ENCODE results near the gene POLR2J3.
"Not testable (repeated sequence)": the region's sequence is repeated elsewhere in the genome, so short reads cannot be mapped to it uniquely, and the experiment has no call there.

POLR2J3 gene

GRCh38 chr7:102583495-102583894 lies 11.1 kb upstream of the POLR2J3 start:
- DNase-seq (ENCODE audit: low read depth, low spot score): not testable (repeated sequence)

DNA sequence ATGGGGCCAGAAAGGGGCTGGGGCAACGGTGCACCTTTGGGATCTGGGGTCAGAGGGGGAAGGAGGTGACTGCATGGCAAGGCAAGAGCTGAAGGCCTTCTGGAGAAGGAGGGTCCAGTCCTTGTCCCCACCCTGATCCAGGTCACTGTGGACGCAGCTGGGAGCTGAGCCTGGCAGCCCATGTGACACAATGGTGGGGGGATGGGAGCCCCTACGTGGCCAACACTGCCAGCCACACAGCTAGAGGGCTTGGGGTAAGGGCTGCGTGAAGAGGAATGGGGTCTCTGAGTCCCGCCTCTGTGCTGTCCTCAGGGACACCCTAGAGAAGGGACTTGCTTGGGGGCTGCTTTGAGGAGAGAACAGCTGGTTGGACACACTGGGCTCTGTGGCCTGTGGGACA lies 9.3 kb upstream of the POLR2J3 start:
- not testable (repeated sequence) for DNase-seq (ENCODE audit: low read depth, low spot score)

DNA sequence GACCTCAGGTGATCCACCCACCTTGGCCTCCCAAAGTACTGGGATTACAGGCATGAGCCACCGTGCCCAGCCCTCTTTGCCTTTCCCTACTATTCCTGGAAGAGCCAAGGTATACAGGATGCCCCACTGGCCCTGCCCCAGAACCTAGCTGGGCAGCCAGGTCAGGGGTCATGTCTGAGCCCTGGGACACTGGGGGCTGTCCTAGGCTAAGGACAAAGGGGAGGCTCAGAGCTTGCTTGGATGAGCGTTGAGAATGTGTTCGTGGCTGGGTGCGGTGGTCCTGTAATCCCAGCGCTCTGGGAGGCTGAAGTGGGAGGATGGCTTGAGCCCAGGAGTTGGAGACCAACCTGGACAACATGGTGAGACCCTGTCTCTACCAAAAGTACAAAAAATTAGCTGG lies 6.1 kb upstream of the POLR2J3 start:
- not testable (repeated sequence) for DNase-seq (ENCODE audit: low read depth, low spot score)

DNA sequence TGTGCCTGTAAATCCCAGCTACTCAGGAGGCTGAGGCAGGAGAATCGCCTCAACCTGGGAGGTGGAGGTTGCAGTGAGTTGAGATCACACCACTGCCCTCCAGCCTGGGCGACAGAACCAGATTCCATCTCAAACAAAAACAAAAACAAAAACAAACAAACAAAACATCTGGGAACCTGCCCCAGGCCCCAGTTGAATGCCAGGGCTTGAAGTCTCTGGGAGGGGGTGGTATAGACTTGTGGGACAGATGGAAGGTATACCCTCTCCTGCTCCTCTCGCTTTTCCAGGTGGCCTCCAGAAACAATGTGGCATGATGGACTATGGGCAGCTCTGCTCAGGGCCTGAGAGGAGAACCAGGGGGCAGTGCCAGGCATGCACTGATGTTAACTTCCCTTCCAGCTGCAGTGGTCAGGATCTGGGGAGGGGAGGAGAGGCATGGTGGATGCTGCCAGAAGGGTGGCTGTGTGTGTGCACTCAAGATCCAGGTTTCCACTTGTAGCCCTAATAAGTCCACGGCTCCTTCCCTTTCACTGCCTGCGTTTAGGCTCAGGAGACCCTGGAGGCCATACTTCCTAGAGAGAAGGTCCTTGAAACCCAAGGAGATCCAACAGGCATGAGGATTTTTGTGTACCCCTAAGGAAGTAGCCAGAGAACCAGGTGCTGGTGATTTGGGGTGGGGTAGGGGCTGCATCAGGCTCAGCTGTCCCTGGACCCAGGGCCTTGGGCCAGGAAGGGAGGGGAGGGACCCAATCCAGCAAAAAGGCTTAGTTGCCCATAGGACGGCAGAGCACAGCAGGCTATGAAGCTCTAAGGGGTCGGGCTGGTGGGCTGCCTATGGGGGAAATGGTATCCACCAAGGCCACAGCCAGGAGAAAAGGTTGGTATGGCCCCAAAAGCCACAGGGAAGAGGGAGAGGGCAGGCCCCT lies 5.2 kb upstream of the POLR2J3 start:
- not testable (repeated sequence) for DNase-seq (ENCODE audit: low read depth, low spot score)

DNA sequence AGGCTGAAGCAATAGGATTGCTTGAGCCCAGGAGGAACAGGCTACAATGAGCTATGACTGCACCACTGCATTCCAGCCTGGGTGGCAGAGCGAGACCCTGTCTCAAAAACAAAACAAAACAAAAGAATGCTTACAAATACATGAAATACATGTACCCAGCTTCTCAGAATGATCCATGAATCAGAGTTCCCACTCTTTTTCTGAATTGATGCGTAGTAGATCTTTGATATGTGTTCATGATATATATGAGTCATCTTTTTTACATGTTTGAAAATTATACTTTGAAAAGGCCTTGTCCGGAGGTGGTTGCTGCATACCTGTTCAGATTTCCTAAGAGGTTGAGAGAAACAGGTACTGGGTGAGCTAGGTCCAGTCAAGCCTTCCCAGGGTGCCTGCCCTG lies 4.0 kb upstream of the POLR2J3 start:
- not testable (repeated sequence) for DNase-seq (ENCODE audit: low read depth, low spot score)

GRCh38 chr7:102574607-102575006 lies 2.2 kb upstream of the POLR2J3 start:
- not testable (repeated sequence) for DNase-seq (ENCODE audit: low read depth, low spot score)

- not testable (repeated sequence) for DNase-seq (ENCODE audit: low read depth, low spot score)
These were observed 3.8 kb downstream of the POLR2J3 start for GRCh38 chr7:102568620-102569019.

GRCh38 chr7:102550808-102551422 lies 21.5 kb downstream of the POLR2J3 start, which contains the start of gene SPDYE2:
SPDYE2 (plus strand) TSS chr7:102551226; CDS start chr7:102553256, 2,030 bp downstream.
- DNase-seq (ENCODE audit: low read depth, low spot score): not testable (repeated sequence)

DNA sequence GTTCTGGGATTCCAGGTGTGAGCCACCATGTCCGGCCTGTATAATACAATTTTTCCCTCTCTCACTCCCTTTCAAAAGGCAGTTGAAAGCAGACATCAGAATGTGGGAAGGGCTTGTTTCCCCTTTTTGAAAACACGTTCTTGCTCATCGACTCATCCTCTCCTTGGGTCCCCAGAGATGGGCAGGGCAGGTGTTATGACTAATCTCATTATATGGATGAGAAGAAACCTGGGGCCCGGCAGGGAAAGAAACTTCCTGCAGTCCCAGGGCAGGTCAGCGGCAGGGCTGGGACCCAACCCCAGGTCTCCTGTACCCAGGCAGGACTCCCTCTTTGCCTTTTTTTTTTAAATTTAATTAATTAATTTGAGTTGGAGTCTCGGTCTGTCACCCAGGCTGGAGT lies 26.0 kb downstream of the POLR2J3 start:
- DNase-seq (ENCODE audit: low read depth, low spot score): not testable (repeated sequence)

- DNase-seq (ENCODE audit: low read depth, low spot score): not testable (repeated sequence)
These were observed 27.1 kb downstream of the POLR2J3 start for GRCh38 chr7:102545288-102545687.

DNA sequence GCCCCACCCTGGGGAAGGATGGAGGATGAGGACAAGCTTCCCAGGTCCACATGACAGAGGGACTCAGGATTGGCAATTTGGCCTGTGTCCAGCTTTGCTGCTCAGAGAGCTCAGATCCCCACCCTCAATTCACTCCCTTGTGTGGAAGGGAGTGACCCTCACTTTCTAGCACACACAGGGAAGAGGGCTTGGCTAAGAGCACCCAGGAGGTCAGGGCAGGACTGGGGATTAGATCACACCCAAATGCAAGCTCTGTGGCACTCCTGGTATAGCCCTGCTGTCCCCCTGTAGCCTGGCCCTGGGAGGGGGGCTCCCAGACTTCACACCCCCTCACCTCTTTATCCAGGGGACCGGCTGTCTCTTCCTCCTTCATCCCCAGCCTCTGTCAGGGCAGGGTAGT lies 28.0 kb downstream of the POLR2J3 start:
- not testable (repeated sequence) for DNase-seq (ENCODE audit: low read depth, low spot score)

DNA sequence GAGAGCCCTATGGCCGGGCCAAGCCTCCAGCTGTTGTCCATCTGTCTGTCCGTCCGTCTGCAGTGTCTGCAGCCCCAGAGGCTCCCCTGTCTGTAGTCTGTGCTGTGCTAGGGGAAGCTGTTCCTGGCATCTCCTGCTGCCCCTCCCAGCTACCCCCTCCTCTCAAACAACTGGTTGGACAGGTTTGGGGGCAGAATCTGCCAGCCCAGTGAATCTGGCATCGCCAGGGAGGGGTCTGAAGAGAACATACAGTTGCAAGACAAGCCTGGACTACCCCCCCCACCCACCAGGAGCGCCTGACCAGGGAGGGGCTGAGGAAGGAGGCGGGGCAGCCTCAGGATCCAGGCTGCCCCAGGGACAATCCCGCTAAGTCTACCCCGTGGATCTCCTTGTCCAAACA lies 28.8 kb downstream of the POLR2J3 start, which contains the start of gene UPK3BL2:
TSS of gene UPK3BL2 (minus strand) at position 101 of the 400 bp plus-strand sequence. CDS start at position 41, 60 bp downstream.
- not testable (repeated sequence) for DNase-seq (ENCODE audit: low read depth, low spot score)

DNA sequence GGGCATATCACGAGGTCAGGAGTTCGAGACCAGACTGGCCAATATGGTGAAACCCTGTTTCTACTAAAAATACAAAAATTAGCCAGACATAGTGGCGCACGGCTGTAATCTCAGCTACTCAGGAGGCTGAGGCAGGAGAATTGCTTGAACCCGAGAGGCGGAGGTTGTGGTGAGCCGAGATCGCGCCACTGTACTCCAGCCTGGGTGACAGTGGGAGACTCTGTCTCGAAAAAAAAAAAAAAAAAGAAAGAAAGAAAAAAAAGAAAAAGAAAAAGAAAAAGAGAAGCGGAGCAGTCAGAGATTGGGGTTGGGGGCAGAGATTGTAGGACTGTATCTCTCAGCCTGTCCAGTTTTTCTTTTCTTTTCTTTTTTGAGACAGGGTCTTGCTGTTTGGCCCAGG lies 29.6 kb downstream of the POLR2J3 start:
- DNase-seq (ENCODE audit: low read depth, low spot score): not testable (repeated sequence)

- DNase-seq (ENCODE audit: low read depth, low spot score): not testable (repeated sequence)
These were observed 30.3 kb downstream of the POLR2J3 start for GRCh38 chr7:102542083-102542482.

DNA sequence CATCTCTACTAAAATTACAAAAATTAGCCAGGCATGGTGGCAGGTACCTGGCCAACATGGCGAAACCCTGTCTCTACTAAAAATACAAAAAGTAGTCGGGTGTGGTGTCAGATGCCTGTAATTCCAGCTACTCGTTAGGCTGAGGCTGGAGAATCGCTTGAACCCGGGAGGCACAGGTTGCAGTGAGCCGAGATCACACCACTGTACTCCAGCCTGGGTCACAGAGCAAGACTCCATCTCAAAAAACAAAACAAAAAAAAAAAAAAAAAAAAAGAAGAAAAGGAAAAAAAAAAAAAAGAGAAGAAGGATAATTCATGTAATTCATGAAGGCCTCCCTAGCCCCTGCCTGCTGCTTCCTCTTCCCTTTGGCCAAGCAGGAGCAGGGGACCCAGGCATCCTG lies 31.8 kb downstream of the POLR2J3 start:
- not testable (repeated sequence) for DNase-seq (ENCODE audit: low read depth, low spot score)

DNA sequence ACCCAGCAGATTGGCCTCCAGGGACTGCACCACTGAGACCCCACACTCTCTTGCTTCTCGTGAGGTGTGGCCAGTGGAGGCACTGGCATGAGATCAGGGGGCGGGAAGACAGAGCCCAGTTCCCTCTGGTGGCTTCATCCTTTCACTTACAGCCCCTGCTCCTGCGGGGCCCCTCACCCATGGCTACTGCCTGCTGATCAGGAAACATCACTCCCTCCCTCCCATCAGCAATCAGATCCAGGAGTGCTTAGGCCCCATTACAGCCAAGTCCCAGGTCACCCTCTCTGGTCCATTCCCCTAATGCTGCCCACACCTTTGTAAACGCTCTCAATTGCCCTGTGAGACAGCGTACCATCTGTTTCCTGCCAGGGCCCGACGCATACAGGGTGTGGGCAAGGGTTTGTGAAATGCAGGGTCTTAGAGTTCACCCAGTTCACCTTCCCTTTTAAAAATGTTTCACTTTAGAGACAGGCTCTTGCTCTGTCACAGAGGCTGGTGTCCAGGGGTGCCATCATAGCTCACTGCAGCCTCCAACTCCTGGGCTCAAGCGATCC lies 37.2 kb downstream of the POLR2J3 start:
- DNase-seq (ENCODE audit: low read depth, low spot score): not testable (repeated sequence)

GRCh38 chr7:102532127-102532526 lies 40.3 kb downstream of the POLR2J3 start:
- not testable (repeated sequence) for DNase-seq (ENCODE audit: low read depth, low spot score)

DNA sequence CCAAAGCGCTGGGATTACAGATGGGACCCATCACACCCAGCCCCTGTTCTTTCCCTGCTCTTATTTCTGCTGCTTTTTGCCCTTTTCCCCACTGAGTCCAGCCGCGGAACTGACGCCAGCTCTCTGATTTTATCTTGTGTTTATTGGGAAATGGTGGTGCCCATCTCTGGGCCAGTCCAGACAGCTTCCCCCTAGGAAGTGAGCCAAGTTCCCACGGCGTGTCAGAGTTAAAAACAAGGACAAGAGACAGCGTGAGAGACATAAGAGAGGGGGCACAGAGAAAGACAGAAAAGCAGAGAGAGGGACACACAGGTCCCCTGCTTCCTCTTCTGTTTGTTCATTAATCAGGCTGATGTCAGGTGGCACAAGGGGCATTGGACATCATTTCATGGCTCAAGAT lies 40.8 kb downstream of the POLR2J3 start:
- DNase-seq (ENCODE audit: low read depth, low spot score): not testable (repeated sequence)

GRCh38 chr7:102527822-102528793 lies 44.3 kb downstream of the POLR2J3 start:
- not testable (repeated sequence) for DNase-seq (ENCODE audit: low read depth, low spot score)

DNA sequence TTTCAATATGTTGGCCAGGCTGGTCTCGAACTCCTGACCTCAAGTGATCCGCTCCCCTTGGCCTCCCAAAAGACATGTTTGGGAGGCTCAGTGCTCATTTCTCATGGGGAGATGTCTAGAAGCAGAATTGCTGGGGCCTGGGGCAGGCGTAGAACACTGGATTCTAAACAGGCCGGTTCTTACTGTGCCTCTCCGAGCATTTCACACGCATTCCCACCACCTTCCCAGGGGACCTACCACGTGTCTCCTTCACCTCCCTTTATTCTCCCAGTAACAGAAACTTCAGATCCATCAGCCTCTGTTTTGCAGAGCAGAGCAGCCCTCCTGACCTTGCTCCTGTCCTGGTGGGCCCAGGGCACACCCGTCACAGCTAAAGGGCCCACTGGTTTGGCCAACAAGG lies 45.2 kb downstream of the POLR2J3 start:
- DNase-seq (ENCODE audit: low read depth, low spot score): not testable (repeated sequence)

DNA sequence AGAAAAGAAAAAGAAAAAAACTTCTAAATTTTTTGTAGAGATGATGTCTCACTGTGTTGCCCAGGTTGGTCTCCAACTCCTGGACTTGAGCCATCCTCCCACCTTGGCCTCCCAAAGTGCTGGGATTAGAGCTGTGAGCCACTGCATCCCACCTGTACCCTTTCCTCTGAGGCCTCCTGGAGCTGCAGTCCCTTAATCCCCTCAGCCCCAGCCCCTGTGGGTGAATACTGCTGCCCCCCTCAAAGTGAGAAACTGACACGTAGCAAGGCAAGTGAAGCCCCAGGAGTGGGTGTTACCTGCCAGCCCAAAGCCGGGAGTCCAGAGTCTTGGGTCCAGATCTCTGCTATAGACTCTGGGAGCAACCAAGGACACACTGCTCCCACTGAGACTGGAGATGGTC lies 47.6 kb downstream of the POLR2J3 start:
- DNase-seq (ENCODE audit: low read depth, low spot score): not testable (repeated sequence)
